B cell (primary cell): ENCODE measurements around the gene TAS2R13. TPM values are rescaled to one million over a fixed set of nuclear protein-coding genes. Genes with fewer than 3 reads are reported as not detected.

Source experiments
- polyA plus RNA-seq: library from polyadenylated mRNA; depleted of rRNA; stranded (reverse); fragments of >200 nt; gene quantifications from 2 replicates; pipeline ENCODE4 v1.2.3, GENCODE V29; 2012
- total RNA-seq, 2 donors: library from RNA; stranded (reverse); fragments of 120-200 nt in 1 of 2; gene quantifications; 1 replicate in 1 of 2; 2 replicates in 1 of 2; pipeline versions ENCODE4 v1.2.3 to v1.2.4, GENCODE V29; 2013 to 2022

The TAS2R13 gene
- total and polyA plus RNA-seq, 2 donors (not counting 1 experiment from before 2014, with no cell fraction given): 0.06 to 0.96 TPM

Other genes with a start within 250 kb of the TAS2R13 start
- not detected in 2 replicates for gene STYK1, start 235.5 kb downstream of the TAS2R13 start, total RNA-seq
- gene STYK1, start 235.5 kb downstream of the TAS2R13 start, polyA plus RNA-seq: not detected in 2 replicates
- gene YBX3, start 186.2 kb downstream of the TAS2R13 start, total RNA-seq: 60.8 and 62.6 TPM in 2 replicates
- gene YBX3, start 186.2 kb downstream of the TAS2R13 start, polyA plus RNA-seq: 191 and 365 TPM in 2 replicates
- not detected in 2 replicates for gene TAS2R7, start 106.9 kb downstream of the TAS2R13 start, total RNA-seq
- not detected in 2 replicates for gene TAS2R7, start 106.9 kb downstream of the TAS2R13 start, polyA plus RNA-seq
- not detected in 2 replicates for gene TAS2R8, start 102.3 kb downstream of the TAS2R13 start, total RNA-seq
- 0.20 TPM in 1 of 2 replicates, not detected in the other for gene TAS2R8, start 102.3 kb downstream of the TAS2R13 start, polyA plus RNA-seq
- gene TAS2R9, start 99.4 kb downstream of the TAS2R13 start, total RNA-seq: not detected in 2 replicates
- not detected in 2 replicates for gene TAS2R9, start 99.4 kb downstream of the TAS2R13 start, polyA plus RNA-seq
- 0.27 and 1.2 TPM in 2 replicates for gene TAS2R10, start 83.2 kb downstream of the TAS2R13 start, total RNA-seq
- not detected in 2 replicates for gene TAS2R10, start 83.2 kb downstream of the TAS2R13 start, polyA plus RNA-seq
- gene PRR4, start 60.1 kb downstream of the TAS2R13 start, total RNA-seq: 1.0 and 1.9 TPM in 2 replicates
- gene PRR4, start 60.1 kb downstream of the TAS2R13 start, polyA plus RNA-seq: 1.8 and 4.0 TPM in 2 replicates
- 33.6 and 39.7 TPM in 2 replicates for gene PRH1, start 25.3 kb downstream of the TAS2R13 start, total RNA-seq
- 5.9 and 20.9 TPM in 2 replicates for gene PRH1, start 25.3 kb downstream of the TAS2R13 start, polyA plus RNA-seq
- gene PRH2, start 19.7 kb upstream of the TAS2R13 start, total RNA-seq: not detected in 2 replicates
- 0.89 and 2.6 TPM in 2 replicates for gene PRH2, start 19.7 kb upstream of the TAS2R13 start, polyA plus RNA-seq
- gene TAS2R14, start 29.7 kb upstream of the TAS2R13 start, total RNA-seq: 1.4 and 3.4 TPM in 2 replicates
- gene TAS2R14, start 29.7 kb upstream of the TAS2R13 start, polyA plus RNA-seq: 2.8 and 4.3 TPM in 2 replicates
- 1.9 and 2.0 TPM in 2 replicates for gene TAS2R50, start 77.3 kb upstream of the TAS2R13 start, total RNA-seq
- 0.28 and 0.46 TPM in 2 replicates for gene TAS2R50, start 77.3 kb upstream of the TAS2R13 start, polyA plus RNA-seq
- gene TAS2R20, start 88.7 kb upstream of the TAS2R13 start, total RNA-seq: 3.4 and 4.0 TPM in 2 replicates
- gene TAS2R20, start 88.7 kb upstream of the TAS2R13 start, polyA plus RNA-seq: 1.0 and 1.7 TPM in 2 replicates
- gene TAS2R19, start 113.1 kb upstream of the TAS2R13 start, total RNA-seq: 3.6 and 5.7 TPM in 2 replicates
- gene TAS2R19, start 113.1 kb upstream of the TAS2R13 start, polyA plus RNA-seq: 0.34 and 0.42 TPM in 2 replicates
- gene TAS2R31, start 121.8 kb upstream of the TAS2R13 start, total RNA-seq: 5.0 and 5.7 TPM in 2 replicates
- gene TAS2R31, start 121.8 kb upstream of the TAS2R13 start, polyA plus RNA-seq: 0.63 and 0.86 TPM in 2 replicates
- gene TAS2R46, start 152.7 kb upstream of the TAS2R13 start, total RNA-seq: 2.1 and 2.6 TPM in 2 replicates
- gene TAS2R46, start 152.7 kb upstream of the TAS2R13 start, polyA plus RNA-seq: 0.13 and 0.32 TPM in 2 replicates
- gene TAS2R43, start 182.8 kb upstream of the TAS2R13 start, total RNA-seq: 4.8 and 5.0 TPM in 2 replicates
- 0.17 TPM in 1 of 2 replicates, not detected in the other for gene TAS2R43, start 182.8 kb upstream of the TAS2R13 start, polyA plus RNA-seq
- gene TAS2R30, start 225.1 kb upstream of the TAS2R13 start, total RNA-seq: 9.5 and 11.2 TPM in 2 replicates
- gene TAS2R30, start 225.1 kb upstream of the TAS2R13 start, polyA plus RNA-seq: not detected in 2 replicates